PC-9 (cell line): Measurements from ENCODE around the gene RPL41. TPM values are rescaled to one million over a fixed set of nuclear protein-coding genes. Genes with fewer than 3 reads are reported as not detected.

Experiments used
- BruUV-seq: library from RNA; stranded (reverse); fragments of 400-500 nt; replicated peaks from 2 replicates; lab custom pipeline; 2021; lab: Mats Ljungman, UMichigan
- CTCF ChIA-PET: fragments of 300-600 bp; sonication (Branson Sonifier 250); formaldehyde crosslinking; loops from one replicate; lab custom pipeline; 2022; ENCODE audit warnings: antibody characterized with exemption; lab: Charles Lee
- POLR2A ChIA-PET: fragments of 300-600 bp; sonication (Branson Sonifier 250); formaldehyde crosslinking; loops from one replicate; lab custom pipeline; 2022; ENCODE audit warnings: antibody characterized with exemption; ENCODE audit not compliant: unreplicated experiment; lab: Charles Lee
- DNase-seq, 2 experiments: peaks; one replicate each; pipeline versions ENCODE4 v3.0.0 to v3.0.0-alpha.2; 2015 to 2022; ENCODE audit warnings: mixed read lengths in 1 of 2
- H2AFZ ChIP-seq: fragments of 200-600 bp; sonication (generic); 2 replicates; pipeline ENCODE4 v1.8.1; 2017; ENCODE audit warnings: antibody characterized with exemption
- H3F3A ChIP-seq: fragments of 200-600 bp; sonication (generic); 2 replicates; pipeline ENCODE4 v1.8.1; 2017; ENCODE audit warnings: antibody characterized with exemption, mild to moderate bottlenecking, low read depth; ENCODE audit not compliant: insufficient read depth
- H3K27ac ChIP-seq: fragments of 200-600 bp; sonication (generic); 2 replicates; pipeline ENCODE4 v1.6.1; 2016; ENCODE audit warnings: mixed run types
- H3K27me3 ChIP-seq: fragments of 200-600 bp; sonication (generic); 2 replicates; pipeline ENCODE4 v1.6.1; 2016; ENCODE audit warnings: low read depth, mixed run types; ENCODE audit not compliant: insufficient read depth
- H3K36me3 ChIP-seq: fragments of 200-600 bp; sonication (generic); 2 replicates; pipeline ENCODE4 v1.6.1; 2016; ENCODE audit warnings: low read depth, mixed run types
- H3K4me1 ChIP-seq: fragments of 200-600 bp; sonication (generic); replicated peaks from 2 replicates; pipeline ENCODE4 v1.6.1; 2016; ENCODE audit warnings: mixed run types; ENCODE audit not compliant: insufficient read depth
- H3K4me2 ChIP-seq: fragments of 200-600 bp; sonication (generic); 2 replicates; pipeline ENCODE4 v1.6.1; 2017; ENCODE audit warnings: mixed run types
- H3K4me3 ChIP-seq: fragments of 200-600 bp; sonication (generic); 2 replicates; pipeline ENCODE4 v1.6.1; 2016; ENCODE audit warnings: mixed run types
- H3K79me2 ChIP-seq: fragments of 200-600 bp; sonication (generic); 2 replicates; pipeline ENCODE4 v1.6.1; 2017; ENCODE audit warnings: low read depth, mixed run types
- H3K9me2 ChIP-seq: fragments of 200-600 bp; sonication (generic); 2 replicates; pipeline ENCODE4 v1.8.1; 2017; ENCODE audit warnings: mild to moderate bottlenecking; ENCODE audit not compliant: insufficient read depth
- H3K9me3 ChIP-seq: fragments of 200-600 bp; sonication (generic); 2 replicates; pipeline ENCODE4 v1.8.1; 2016; ENCODE audit warnings: low read depth; ENCODE audit not compliant: insufficient read depth
- H4K20me1 ChIP-seq: fragments of 200-600 bp; sonication (generic); 2 replicates; pipeline ENCODE4 v1.8.1; 2017; ENCODE audit not compliant: insufficient read depth
- CTCF ChIP-seq: fragments of 200-600 bp; sonication (generic); conservative IDR thresholded peaks from 2 replicates; pipeline ENCODE4 v1.6.1; 2017; ENCODE audit warnings: mixed run types, antibody characterized with exemption, mild to moderate bottlenecking, moderate library complexity
- EZH2 ChIP-seq: fragments of 200-600 bp; sonication (generic); IDR thresholded peaks from 2 replicates; pipeline ENCODE4 v1.8.0; 2017; ENCODE audit warnings: antibody characterized with exemption, low read depth
- intact Hi-C: fragments of 100-400 bp; cut with micrococcal nuclease; formaldehyde crosslinking; loops from one replicate; pipeline ENCODE4 v1.10.0; 2022; ENCODE audit not compliant: unreplicated experiment
- total RNA-seq: library from RNA; stranded (reverse); gene quantifications from 2 replicates; pipeline ENCODE4 v1.2.3, GENCODE V29; 2021

Gene RPL41
- total RNA-seq, 1 experiment from 2014 or later, result 3,423 TPM

GRCh38 chr12:56118688-56119357 lies 2.4 kb downstream of the RPL41 start:
- no peaks in the 10 kb centered on the region for H3K9me2 ChIP-seq
- H3K4me3 ChIP-seq, result peak overlapping the region; percentile 63
- H3K27ac ChIP-seq, result peak overlapping the region; percentile 38; the same call in 1 of the 2 replicates
- no peaks in the 10 kb centered on the region for H4K20me1 ChIP-seq
- H2AFZ ChIP-seq, result peak overlapping the region; percentile 71
- peaks cover 43% of the 10 kb centered on the region for H3F3A ChIP-seq
- no peak for DNase-seq
- POLR2A ChIA-PET, result interaction anchor here (0.5 to 1.0 kb wide), 8 partner anchors 15 to 902 kb away, joined by 3 to 16 read pairs (median 4); partner anchors contain the start of genes COQ10A, RAB5B and RBMS2
- TF ChIP-seq EZH2, result no peak
- no peak for TF ChIP-seq CTCF
- CTCF ChIA-PET, result interaction anchor here (0.6 to 1.7 kb wide), 7 partner anchors 14 to 382 kb away, joined by 3 to 15 read pairs (median 5); partner anchors contain the start of genes PA2G4, RNF41 and SMARCC2
- peaks cover 19% of the 10 kb centered on the region for H3K79me2 ChIP-seq
- no peaks in the 10 kb centered on the region for H3K27me3 ChIP-seq
- H3K4me2 ChIP-seq, result peak overlapping the region; percentile 91
- BruUV-seq, result no TSS peak
- peaks cover 6% of the 10 kb centered on the region; the same call in 1 of the 2 replicates for H3K36me3 ChIP-seq
- H3K9me3 ChIP-seq, result no peaks in the 10 kb centered on the region
- peaks cover 26% of the 10 kb centered on the region for H3K4me1 ChIP-seq
- intact Hi-C loops, result loop anchor here (1.0 to 5.0 kb wide), 12 partner anchors 15 to 888 kb away; partner anchors contain the start of genes COQ10A, CS, MYL6 and NABP2

GRCh38 chr12:56119361-56119796 lies 2.9 kb downstream of the RPL41 start:
- Histone ChIP-seq H3K4me1 (peaks cover 26% of the 10 kb centered on the region), H3F3A (peaks cover 38% of the 10 kb centered on the region), H3K4me2 (peak overlapping the region; percentile 91), H3K9me2 (no peaks in the 10 kb centered on the region), H3K9me3 (no peaks in the 10 kb centered on the region), H2AFZ (no peak overlapping the region), H3K4me3 (peak overlapping the region; percentile 63; the same call in 1 of the 2 replicates), H3K27ac (peak overlapping the region; percentile 38), H3K79me2 (peaks cover 19% of the 10 kb centered on the region), H3K36me3 (peaks cover 6% of the 10 kb centered on the region; the same call in 1 of the 2 replicates), H3K27me3 (no peaks in the 10 kb centered on the region), H4K20me1 (no peaks in the 10 kb centered on the region)
- TF ChIP-seq CTCF, result peak; percentile 90
- TF ChIP-seq EZH2, result no peak
- DNase-seq, result peak; percentile 70 to 83
- ChIA-PET CTCF (interaction anchor here (0.5 to 1.7 kb wide), 9 partner anchors 9 to 634 kb away, joined by 3 to 7 read pairs (median 3); partner anchors contain the start of genes ESYT1, RNF41 and SMARCC2), POLR2A (interaction anchor here (0.5 to 0.7 kb wide), 3 partner anchors 58 to 147 kb away, joined by 3 to 10 read pairs (median 7); partner anchors contain the start of gene COQ10A)
- intact Hi-C loops, result loop anchor here (1.0 to 5.0 kb wide), 11 partner anchors 38 to 888 kb away; partner anchors contain the start of genes COQ10A, CS, MYL6 and NABP2
- no TSS peak for BruUV-seq

- no peaks in the 10 kb centered on the region for H3K9me3 ChIP-seq
- no peaks in the 10 kb centered on the region for H3K9me2 ChIP-seq
- H4K20me1 ChIP-seq, result no peaks in the 10 kb centered on the region
- H3K27me3 ChIP-seq, result no peaks in the 10 kb centered on the region
- no peak for TF ChIP-seq CTCF
- TF ChIP-seq EZH2, result no peak
- H3K27ac ChIP-seq, result peak overlapping the region; percentile 12; the same call in 1 of the 2 replicates
- BruUV-seq, result no TSS peak
- ChIA-PET POLR2A (interaction anchor here (0.6 to 0.7 kb wide), 2 partner anchors 59 to 101 kb away, joined by 3 to 6 read pairs; partner anchors contain the start of gene RNF41), CTCF (interaction anchor here (0.5 to 1.6 kb wide), 8 partner anchors 8 to 633 kb away, joined by 3 to 7 read pairs (median 3); partner anchors contain the start of genes ESYT1, RNF41 and SMARCC2)
- intact Hi-C loops, result no loop called here
- peaks cover 19% of the 10 kb centered on the region for H3K79me2 ChIP-seq
- H3K4me3 ChIP-seq, result no peak overlapping the region; the same call in 1 of the 2 replicates
- DNase-seq, result peak in 1 of 2 experiments; percentile 18
- peak overlapping the region; percentile 91 for H3K4me2 ChIP-seq
- peaks cover 29% of the 10 kb centered on the region for H3F3A ChIP-seq
- H2AFZ ChIP-seq, result no peak overlapping the region
- H3K4me1 ChIP-seq, result peaks cover 21% of the 10 kb centered on the region
- peaks cover 6% of the 10 kb centered on the region; the same call in 1 of the 2 replicates for H3K36me3 ChIP-seq
Measured at GRCh38 chr12:56120158-56120846, 3.9 kb downstream of the RPL41 start.
